Upper lobe of right lung (tissue), 1 donor: ENCODE data around the gene TBC1D22B. TPM values are rescaled to one million over a fixed set of nuclear protein-coding genes. Genes with fewer than 3 reads are reported as not detected.

Source experiments
- ATAC-seq: fragments of 200-7000 bp; cut with Tn5 transposase; one replicate; pipeline ENCODE4 v1.9.1; 2020; ENCODE audit warnings: mild to moderate bottlenecking, moderate library complexity
- DNase-seq: peaks from one replicate; pipeline ENCODE4 v3.0.0-alpha.2; 2020
- H3K27ac ChIP-seq: fragments of 200-600 bp; one replicate; pipeline ENCODE4 v1.8.0; 2022
- H3K27me3 ChIP-seq: fragments of 200-600 bp; one replicate; pipeline ENCODE4 v1.8.0; 2022; ENCODE audit warnings: mild to moderate bottlenecking
- H3K36me3 ChIP-seq: fragments of 200-600 bp; one replicate; pipeline ENCODE4 v1.8.0; 2022
- H3K4me1 ChIP-seq: fragments of 200-600 bp; one replicate; pipeline ENCODE4 v1.8.0; 2022
- H3K4me3 ChIP-seq: fragments of 200-600 bp; one replicate; pipeline ENCODE4 v1.8.0; 2022; ENCODE audit warnings: mild to moderate bottlenecking
- H3K9me3 ChIP-seq: fragments of 200-600 bp; one replicate; pipeline ENCODE4 v1.8.0; 2022
- CTCF ChIP-seq: fragments of 200-600 bp; IDR thresholded peaks from one replicate; pipeline ENCODE4 v1.8.0; 2022; ENCODE audit warnings: antibody characterized with exemption
- intact Hi-C: fragments of 100-400 bp; cut with DNase I; formaldehyde crosslinking; loops from one replicate; pipeline ENCODE4 v1.11.0; 2022
- total RNA-seq: library from RNA; stranded (reverse); fragmentation: NEBNext Ultra II Directional; extraction: Animal tissue kit (Norgen Biotek cat#: 25700); gene quantifications from one replicate; pipeline ENCODE4 v1.2.1, GENCODE V29; 2021
- donor health status: DM: no; HTN: yes; CAD: no; lungs with severe emphysema.

Gene TBC1D22B
- total RNA-seq, 1 donor from 2014 or later = 12.4 TPM

GRCh38 chr6:37352384-37352783, 94.8 kb downstream of the TBC1D22B start:
- H3K4me1 ChIP-seq = peaks cover 9% of the 10 kb centered on the region
- no peaks in the 10 kb centered on the region for H3K9me3 ChIP-seq
- no peak overlapping the region for H3K27ac ChIP-seq
- DNase-seq (no peak), ATAC-seq (no peak)
- no peaks in the 10 kb centered on the region for H3K36me3 ChIP-seq
- TF ChIP-seq CTCF = no peak
- no peak overlapping the region for H3K4me3 ChIP-seq
- intact Hi-C loops = no loop called here
- no peaks in the 10 kb centered on the region for H3K27me3 ChIP-seq

GRCh38 chr6:37353761-37354525, 96.4 kb downstream of the TBC1D22B start, which contains the start of gene RNF8:
Gene RNF8 (plus strand): TSS chr6:37353983. CDS start chr6:37354165, 182 bp downstream.
- Histone ChIP-seq H3K4me1 (peaks cover 9% of the 10 kb centered on the region), H3K36me3 (no peaks in the 10 kb centered on the region), H3K27ac (peak within 1 kb of the TSS; percentile 38), H3K27me3 (no peaks in the 10 kb centered on the region), H3K4me3 (peak within 1 kb of the TSS; percentile 88), H3K9me3 (no peaks in the 10 kb centered on the region)
- no peak for TF ChIP-seq CTCF
- DNase-seq (peak; percentile 97), ATAC-seq (peak; percentile 99)
- intact Hi-C loops = no loop called here

- peak overlapping the region; percentile 38 for H3K27ac ChIP-seq
- H3K27me3 ChIP-seq = no peaks in the 10 kb centered on the region
- no peaks in the 10 kb centered on the region for H3K9me3 ChIP-seq
- ATAC-seq (peak; percentile 65), DNase-seq (peak; percentile 74)
- TF ChIP-seq CTCF = no peak
- peak overlapping the region; percentile 88 for H3K4me3 ChIP-seq
- peaks cover 9% of the 10 kb centered on the region for H3K4me1 ChIP-seq
- no peaks in the 10 kb centered on the region for H3K36me3 ChIP-seq
- intact Hi-C loops = no loop called here
These were observed 97.2 kb downstream of the TBC1D22B start for GRCh38 chr6:37354526-37355384.

- H3K9me3 ChIP-seq = no peaks in the 10 kb centered on the region
- ATAC-seq = no peak
- H3K4me1 ChIP-seq = peaks cover 9% of the 10 kb centered on the region
- no peak overlapping the region for H3K4me3 ChIP-seq
- no peak for TF ChIP-seq CTCF
- H3K36me3 ChIP-seq = peaks cover 15% of the 10 kb centered on the region
- no peaks in the 10 kb centered on the region for H3K27me3 ChIP-seq
- intact Hi-C loops = no loop called here
- no peak for DNase-seq
- H3K27ac ChIP-seq = no peak overlapping the region
These were observed 99.7 kb downstream of the TBC1D22B start for GRCh38 chr6:37357288-37357687.

GRCh38 chr6:37357860-37358259, 100.3 kb downstream of the TBC1D22B start:
- intact Hi-C loops = no loop called here
- no peak overlapping the region for H3K27ac ChIP-seq
- no peak for TF ChIP-seq CTCF
- no peak for DNase-seq
- peaks cover 20% of the 10 kb centered on the region for H3K36me3 ChIP-seq
- no peak for ATAC-seq
- no peaks in the 10 kb centered on the region for H3K27me3 ChIP-seq
- peaks cover 9% of the 10 kb centered on the region for H3K4me1 ChIP-seq
- H3K9me3 ChIP-seq = no peaks in the 10 kb centered on the region
- H3K4me3 ChIP-seq = no peak overlapping the region
